Motor neuron (in vitro differentiated cells): Measurements from ENCODE around the gene VSX1. TPM values are rescaled to one million over a fixed set of nuclear protein-coding genes. Genes with fewer than 3 reads are reported as not detected.
A peak's percentile ranks its signal among the peaks of the same experiment; 100 is the strongest.

Experiments
- ATAC-seq, 8 experiments: fragments of 200-7000 bp; cut with Tn5 transposase; replicated peaks in 6 of 8; 2 replicates each; pipeline ENCODE4 v1.8.0; 2021; ENCODE audit warnings: mild to moderate bottlenecking in 8 of 8, moderate library complexity in 8 of 8
- H3K27ac ChIP-seq, 2 donors: fragments of 250-450 bp; sonication (Bioruptor Pico); 2 replicates each; pipeline ENCODE4 v1.9.0; 2021; ENCODE audit warnings: antibody characterized with exemption in 2 of 2, mild to moderate bottlenecking in 2 of 2, moderate library complexity in 1 of 2
- H3K4me1 ChIP-seq, 2 donors: fragments of 250-450 bp; sonication (Bioruptor Pico); replicated peaks in 1 of 2; 2 replicates each; pipeline ENCODE4 v1.6.1; 2021; ENCODE audit warnings: antibody characterized with exemption in 2 of 2, mild to moderate bottlenecking in 2 of 2, moderate library complexity in 1 of 2
- H3K4me3 ChIP-seq, 5 donors: fragments of 250-450 bp; sonication (Bioruptor Pico); 2 replicates each; pipeline ENCODE4 v1.9.0; 2021; ENCODE audit warnings: antibody characterized with exemption in 5 of 5, mild to moderate bottlenecking in 5 of 5, moderate library complexity in 4 of 5
- WGBS, 10 experiments: fragments of 450-650 bp; shearing (Covaris generic); methylation state at CpG; one replicate each; pipeline ENCODE4 v1.0.0; 2022; 5-methylcytosine and 5-hydroxymethylcytosine counted together
- in situ Hi-C, 9 experiments: fragments of 400-800 bp; cut with MboI; loops; one replicate each; pipeline ENCODE4 v1.15.0; 2021; ENCODE audit warnings: low sequenced_read_pairs in 9 of 9, low pct_unique_long_range_greater_than_20kb in 2 of 9; ENCODE audit not compliant: unreplicated experiment in 9 of 9
- total RNA-seq, 8 experiments: library from RNA; unstranded; fragments of 300-600 nt; gene quantifications; 2 replicates each; pipeline versions ENCODE4 v1.2.3 to v1.2.4, GENCODE V29; 2022

Gene VSX1
- total RNA-seq, 8 experiments from 2014 or later, result 0.21 to 55.7 (median 0.37) TPM; not detected in 1

DNA sequence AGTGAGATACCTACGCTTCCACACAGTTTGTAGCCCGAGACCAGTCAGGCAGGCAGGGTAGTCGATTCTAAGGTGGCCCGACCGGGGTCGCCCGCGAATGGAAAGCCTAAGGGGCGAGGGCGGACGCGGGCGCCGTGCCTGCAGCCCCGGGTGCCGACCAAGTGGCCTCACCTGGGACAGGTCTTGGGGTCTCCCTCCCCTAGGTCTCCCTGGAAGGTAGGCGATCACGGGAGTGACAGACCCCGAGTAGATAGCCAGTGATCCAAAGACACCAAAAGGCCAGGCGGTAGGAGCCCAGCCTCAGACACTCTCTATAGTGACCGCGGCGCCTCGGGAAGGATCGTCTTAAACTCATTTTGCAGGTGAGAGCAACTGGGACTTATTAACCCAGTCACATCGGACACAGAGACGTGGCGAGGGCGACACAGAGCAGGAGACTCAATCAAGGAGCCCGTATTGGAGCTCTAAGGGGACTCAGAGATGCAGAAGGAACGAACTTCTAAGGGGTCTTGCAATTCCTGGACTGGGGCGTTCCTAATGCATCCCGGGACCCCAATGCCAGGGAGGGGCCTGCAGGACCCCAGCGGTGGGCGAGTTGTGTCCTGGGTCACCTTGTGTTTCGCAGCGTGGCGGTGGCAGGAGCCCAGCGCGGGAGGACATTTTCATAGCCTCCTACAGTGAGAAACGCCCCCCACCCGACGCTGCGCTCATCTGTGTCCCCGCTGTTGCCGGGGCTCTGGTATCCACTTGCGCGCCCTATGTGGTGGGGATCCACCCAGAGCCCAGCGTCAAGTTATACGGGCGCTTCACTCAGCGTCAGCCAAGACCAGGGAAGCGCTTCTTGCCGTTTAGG, 2.1 kb upstream of the VSX1 start:
- H3K4me3 ChIP-seq, result peak overlapping the region in 4 of 5 donors; percentile 1 to 25 (median 13)
- ATAC-seq, result peak in 7 of 8 experiments; percentile 23 to 76 (median 59)

DNA sequence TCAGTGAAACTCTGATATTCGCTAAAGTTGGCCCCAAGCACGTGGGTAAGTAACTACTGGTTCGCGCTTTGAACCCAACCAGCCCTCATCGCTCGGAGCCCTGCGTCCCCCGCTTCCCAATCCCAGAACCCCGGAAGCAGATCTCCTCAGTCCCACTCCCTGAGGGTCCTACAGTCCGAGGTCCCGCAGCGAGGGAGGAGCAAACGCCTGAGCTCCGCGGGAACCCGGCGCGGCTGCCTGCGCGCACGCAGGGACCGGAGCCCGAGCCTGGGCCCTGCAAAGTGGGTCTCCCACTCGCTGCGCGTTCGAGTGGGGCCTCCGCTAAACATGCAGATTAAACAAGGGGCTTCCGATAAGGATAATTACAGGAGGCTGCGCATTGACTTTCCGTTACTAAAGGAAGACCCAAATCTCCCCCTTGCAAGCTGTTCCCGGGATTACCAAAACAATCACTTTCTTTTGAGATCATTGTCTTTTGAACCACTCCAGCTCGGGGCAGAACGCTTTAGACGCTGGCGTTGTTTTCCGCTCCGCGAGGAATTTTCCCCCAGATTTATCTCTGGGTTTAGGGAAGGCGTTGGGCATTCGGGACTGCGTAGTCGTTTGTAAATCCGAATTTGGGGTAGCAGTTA, 1.3 kb upstream of the VSX1 start:
- ATAC-seq, result peak in 2 of 8 experiments; percentile 7 to 17
- H3K4me3 ChIP-seq, result peak overlapping the region in 3 of 5 donors; percentile 1 to 25 (median 11)
- H3K27ac ChIP-seq, result no peak overlapping the region
- 2 to 10% (median 4%) methylated on average over 5 to 24 of the region's 44 CpGs; no CpG with 5 or more reads in 1 of the 10 experiments for WGBS, 10 experiments
- in situ Hi-C loops, result no loop called here
- H3K4me1 ChIP-seq, result peaks cover 9 to 17% of the 10 kb centered on the region in 2 donors

More for the DNA sequence above, 2.1 kb upstream of the VSX1 start:
- Histone ChIP-seq H3K4me1 (peaks cover 9 to 17% of the 10 kb centered on the region in 2 donors), H3K27ac (no peak overlapping the region)
- in situ Hi-C loops, result no loop called here
- 0 to 7% (median 4%) methylated on average over 3 to 16 of the region's 54 CpGs; no CpG with 5 or more reads in 4 of the 10 experiments for WGBS, 10 experiments

DNA sequence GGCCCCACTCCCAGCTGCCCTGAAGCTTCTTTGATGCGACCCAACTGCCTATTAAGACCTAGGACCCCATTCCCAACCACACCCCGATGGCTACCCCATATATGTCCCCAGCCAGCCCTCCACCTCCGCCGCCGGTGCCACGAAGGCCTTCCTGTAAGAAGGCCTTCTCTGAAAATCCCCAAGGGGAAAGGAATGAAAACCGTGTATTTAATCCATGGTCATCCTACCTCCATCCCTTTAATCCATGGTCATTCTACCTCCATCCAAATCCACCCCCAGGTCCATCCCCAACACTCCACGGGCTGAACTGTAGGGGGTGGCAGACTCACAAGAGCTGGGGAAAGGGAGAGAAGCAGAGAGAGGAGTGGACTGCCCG, 545 bp upstream of the VSX1 start:
- H3K4me3 ChIP-seq, result no peak overlapping the region
- ATAC-seq, result no peak
- H3K27ac ChIP-seq, result no peak overlapping the region
- in situ Hi-C loops, result no loop called here
- WGBS, 10 experiments, result 0 to 33% (median 17%) methylated on average over 2 to 6 of the region's 9 CpGs; no CpG with 5 or more reads in 5 of the 10 experiments
- peaks cover 9 to 22% of the 10 kb centered on the region in 2 donors for H3K4me1 ChIP-seq

DNA sequence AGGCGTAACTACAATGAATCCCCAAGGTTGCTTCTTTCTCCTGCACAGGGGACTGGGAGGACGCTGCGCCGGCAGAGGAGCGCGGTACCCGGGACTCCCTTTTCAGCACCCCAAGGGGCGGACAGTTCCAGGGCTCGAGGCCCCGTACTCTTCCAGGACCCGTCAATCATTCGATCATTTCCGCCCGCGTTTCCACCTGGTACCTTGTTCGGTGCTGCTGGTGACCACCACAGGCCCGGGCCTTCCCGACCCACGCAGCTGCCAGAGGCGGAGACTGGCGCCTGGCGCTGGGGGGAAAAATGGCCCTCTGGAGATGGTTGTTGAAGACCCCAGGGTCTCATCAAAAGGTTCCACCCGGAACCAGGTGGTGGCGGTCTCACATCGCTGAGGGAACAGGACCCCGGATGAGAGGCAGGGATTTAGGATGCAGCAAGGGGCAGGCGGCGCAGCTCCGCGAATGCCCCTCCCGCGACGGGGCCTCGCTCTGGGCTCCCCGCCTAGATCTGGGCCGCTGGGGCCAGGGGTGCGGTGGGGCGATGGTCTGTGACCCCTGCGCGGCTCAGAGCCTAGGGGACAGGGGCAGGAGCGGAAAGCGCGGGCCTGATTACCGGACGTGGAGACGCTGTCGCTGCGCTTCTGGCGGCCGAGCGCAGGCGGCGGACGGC, 744 bp downstream of the VSX1 start:
- peak overlapping the region; percentile 8 to 29 (median 27) for H3K4me3 ChIP-seq
- ATAC-seq, result peak in 6 of 8 experiments; percentile 44 to 58 (median 53)
- H3K27ac ChIP-seq, result no peak overlapping the region
- H3K4me1 ChIP-seq, result peaks cover 9 to 24% of the 10 kb centered on the region in 2 donors
- 0 to 36% (median 4%) methylated on average over 1 to 12 of the region's 54 CpGs; no CpG with 5 or more reads in 2 of the 10 experiments for WGBS, 10 experiments
- in situ Hi-C loops, result no loop called here

DNA sequence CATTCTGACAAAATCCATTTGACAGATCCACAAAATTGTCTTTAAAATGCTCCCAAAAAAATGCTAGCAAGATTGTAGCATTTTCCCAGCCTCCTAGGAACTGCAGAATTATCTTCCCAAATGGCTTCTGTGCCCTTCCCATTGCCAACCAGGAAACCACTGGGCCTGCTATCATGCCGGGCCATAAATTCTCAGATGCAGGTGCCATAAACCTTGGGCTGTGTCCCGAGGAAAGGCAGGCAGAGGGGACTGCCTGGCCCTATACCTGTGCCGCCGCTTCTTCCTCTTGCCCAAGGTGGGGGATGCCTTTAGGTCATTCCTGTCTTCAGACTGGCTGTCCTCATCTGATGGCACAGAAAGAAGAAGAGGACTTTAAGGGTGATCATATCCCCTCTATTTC, 2.8 kb downstream of the VSX1 start:
- 60 to 100% (median 74%) methylated on average over 1 to 4 of the region's 4 CpGs; no CpG with 5 or more reads in 3 of the 10 experiments for WGBS, 10 experiments
- in situ Hi-C loops, result loop anchor here in 1 of 9 experiments (10.0 kb wide), 1 partner anchor 96 kb away; no protein-coding TSS in a partner anchor

DNA sequence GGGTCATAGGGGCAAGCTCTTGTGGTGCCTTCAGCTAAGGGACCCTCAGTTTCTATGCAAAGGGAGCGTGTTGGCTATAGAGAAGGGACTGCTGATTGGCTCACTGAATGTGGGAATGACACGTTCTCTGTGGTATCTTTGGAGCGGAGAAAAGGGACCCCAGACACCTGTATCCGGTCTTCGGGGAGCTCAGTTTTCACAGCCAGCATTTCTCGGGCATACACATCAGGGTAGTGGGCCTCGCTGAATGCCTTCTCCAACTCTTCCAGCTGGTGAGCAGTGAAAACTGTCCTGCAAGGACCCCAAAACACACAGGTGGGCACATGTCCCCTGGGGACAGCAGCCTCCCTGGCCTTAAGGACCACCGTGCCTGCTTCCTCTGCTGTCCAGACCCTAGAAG, 3.3 kb downstream of the VSX1 start:
- ATAC-seq, result no peak
- Histone ChIP-seq H3K27ac (no peak overlapping the region), H3K4me3 (no peak overlapping the region), H3K4me1 (peaks cover 6 to 18% of the 10 kb centered on the region in 2 donors)
- 33 to 100% (median 65%) methylated on average over 1 to 8 of the region's 8 CpGs; no CpG with 5 or more reads in 3 of the 10 experiments for WGBS, 10 experiments
- in situ Hi-C loops, result loop anchor here in 1 of 9 experiments (10.0 kb wide), 1 partner anchor 96 kb away; no protein-coding TSS in a partner anchor

More for the DNA sequence above, 2.8 kb downstream of the VSX1 start:
- H3K4me3 ChIP-seq, result no peak overlapping the region
- no peak for ATAC-seq
- no peak overlapping the region for H3K27ac ChIP-seq
- peaks cover 9 to 21% of the 10 kb centered on the region in 2 donors for H3K4me1 ChIP-seq

DNA sequence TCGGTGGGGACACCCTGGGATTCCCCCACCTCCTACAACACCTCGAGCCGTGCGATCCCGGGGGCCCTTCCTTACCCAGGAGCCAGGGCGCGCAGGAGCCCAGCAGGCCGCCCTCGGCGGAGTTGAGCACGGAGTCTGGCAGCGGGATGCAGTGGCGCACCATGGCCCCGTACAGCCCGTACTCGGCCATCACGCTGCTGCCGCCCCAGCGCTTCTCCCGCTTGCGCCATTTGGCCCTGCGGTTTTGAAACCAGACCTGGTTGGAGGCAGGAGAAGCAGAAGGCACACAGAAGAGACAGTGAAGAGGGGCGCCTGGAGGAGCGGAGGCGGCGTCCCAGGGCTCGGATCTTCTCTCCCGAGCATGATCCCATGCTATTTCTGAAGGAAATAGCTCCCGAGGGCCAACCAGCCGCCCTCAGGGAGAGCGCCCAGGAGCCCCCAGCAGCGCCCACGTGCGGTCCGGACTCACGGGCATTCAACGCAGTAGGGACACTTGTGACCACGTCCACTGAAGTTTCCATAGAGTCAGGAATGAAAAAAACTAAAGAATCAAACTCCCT, 4.3 kb downstream of the VSX1 start:
- WGBS, 10 experiments, result 0 to 31% (median 5%) methylated on average over 1 to 17 of the region's 38 CpGs; no CpG with 5 or more reads in 3 of the 10 experiments
- Histone ChIP-seq H3K4me1 (peaks cover 0 to 10% of the 10 kb centered on the region in 2 donors), H3K27ac (no peak overlapping the region), H3K4me3 (peak overlapping the region; percentile 9 to 31 (median 18))
- peak; percentile 66 to 84 (median 80) for ATAC-seq
- in situ Hi-C loops, result loop anchor here in 1 of 9 experiments (10.0 kb wide), 1 partner anchor 97 kb away; no protein-coding TSS in a partner anchor

DNA sequence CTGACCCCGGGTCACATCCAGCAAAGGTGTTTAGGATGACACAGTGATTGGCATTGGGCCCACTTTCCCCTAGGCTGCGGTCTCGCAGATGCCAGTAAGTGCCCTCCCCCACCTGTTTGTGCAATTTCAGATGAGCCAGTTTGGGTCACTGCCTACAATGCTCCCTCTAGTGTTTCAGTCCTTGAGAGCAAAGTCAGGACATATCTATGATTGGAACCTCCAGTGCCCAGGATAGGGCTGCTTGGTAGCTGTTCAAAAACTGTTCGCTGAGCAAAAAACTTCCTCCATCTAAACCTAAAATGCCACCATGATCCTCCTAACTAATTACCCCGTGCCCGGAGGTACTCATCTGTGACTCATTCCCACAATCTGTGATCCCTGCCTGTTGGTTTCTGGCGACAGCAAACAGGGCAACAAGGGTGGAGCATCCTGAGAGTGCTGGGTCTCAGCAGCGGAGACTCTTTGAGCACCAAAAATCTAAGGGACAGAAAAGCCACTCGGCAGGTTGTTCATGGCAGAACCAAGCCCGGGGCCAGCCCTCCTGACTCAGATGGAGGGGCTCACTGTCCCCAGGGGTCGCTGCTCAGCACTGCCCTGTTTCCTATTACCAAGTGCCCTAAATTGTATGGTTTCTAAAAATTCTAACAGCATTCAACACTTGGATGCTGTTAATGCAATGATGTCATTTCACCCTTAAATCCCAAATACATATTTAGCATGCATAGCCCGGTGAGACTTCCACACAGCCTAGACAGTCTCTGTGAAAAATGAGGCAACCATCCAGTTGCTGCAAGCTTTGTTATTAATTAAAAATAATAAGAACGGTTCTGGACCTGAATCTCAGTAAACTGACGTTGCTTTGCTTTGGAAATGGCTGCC, 5.0 kb downstream of the VSX1 start:
- H3K4me1 ChIP-seq, result peaks cover 0 to 10% of the 10 kb centered on the region in 2 donors
- ATAC-seq, result peak; percentile 9 to 39 (median 15)
- in situ Hi-C loops, result loop anchor here in 1 of 9 experiments (10.0 kb wide), 1 partner anchor 98 kb away; no protein-coding TSS in a partner anchor
- H3K27ac ChIP-seq, result no peak overlapping the region
- WGBS, 10 experiments, result 0 to 46% (median 23%) methylated on average over 1 to 13 of the region's 14 CpGs; no CpG with 5 or more reads in 1 of the 10 experiments
- H3K4me3 ChIP-seq, result peak overlapping the region in 3 of 5 donors; percentile 9 to 31 (median 23)

DNA sequence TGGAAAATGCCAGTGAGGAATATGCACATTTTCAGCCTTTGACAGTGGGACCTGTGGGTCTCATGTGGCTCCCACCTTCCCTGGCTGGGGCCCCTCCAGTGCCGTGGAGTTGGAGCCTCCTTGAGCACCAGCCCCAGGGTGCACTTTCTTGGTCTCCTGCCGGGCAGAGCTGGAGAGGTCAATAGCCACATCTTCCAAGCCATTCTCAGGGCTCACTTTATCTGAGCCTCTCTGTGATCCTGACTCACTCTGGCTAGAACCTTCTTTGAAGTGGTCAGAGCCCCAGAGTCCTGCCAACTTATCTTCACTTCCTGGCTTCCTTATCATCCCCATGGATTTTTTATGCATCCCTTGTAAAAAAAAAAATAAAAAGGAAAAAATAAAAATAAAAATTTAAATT, 5.7 kb downstream of the VSX1 start:
- Histone ChIP-seq H3K4me1 (peaks cover 0 to 8% of the 10 kb centered on the region in 2 donors), H3K27ac (no peak overlapping the region), H3K4me3 (no peak overlapping the region)
- ATAC-seq, result no peak
- 60 to 100% (median 70%) methylated on average over 1 to 2 of the region's 2 CpGs; no CpG with 5 or more reads in 5 of the 10 experiments for WGBS, 10 experiments
- in situ Hi-C loops, result loop anchor here in 1 of 9 experiments (10.0 kb wide), 1 partner anchor 99 kb away; no protein-coding TSS in a partner anchor

DNA sequence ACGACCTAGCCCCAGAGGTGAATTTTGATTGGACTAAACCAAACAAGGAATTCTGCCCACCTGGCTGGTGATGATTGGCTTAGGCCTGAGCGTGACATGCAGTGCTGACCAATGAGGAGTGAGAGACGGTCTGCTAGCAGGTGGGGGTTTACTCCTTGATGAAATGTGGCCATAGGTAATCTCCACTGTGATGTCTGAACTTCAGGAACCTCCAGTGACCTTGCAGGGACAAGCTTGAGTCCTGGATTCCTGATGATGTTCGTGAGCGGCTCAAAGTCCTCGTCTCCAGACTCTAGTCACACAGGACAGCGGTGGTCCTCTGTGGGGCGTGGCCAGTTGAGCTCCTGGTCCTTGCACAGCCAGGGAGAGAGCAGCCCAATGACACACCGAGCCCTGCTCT, 8.4 kb downstream of the VSX1 start:
- ATAC-seq, result no peak
- no peak overlapping the region for H3K27ac ChIP-seq
- H3K4me1 ChIP-seq, result peaks cover 0 to 7% of the 10 kb centered on the region in 2 donors
- WGBS, 10 experiments, result 13 to 100% (median 67%) methylated on average over 1 to 7 of the region's 9 CpGs; no CpG with 5 or more reads in 1 of the 10 experiments
- no peak overlapping the region for H3K4me3 ChIP-seq
- in situ Hi-C loops, result loop anchor here in 2 of 9 experiments (10.0 to 25.0 kb wide), 2 partner anchors 101 to 314 kb away; partner anchors contain the start of gene ABHD12 (in 1 of the 2)

DNA sequence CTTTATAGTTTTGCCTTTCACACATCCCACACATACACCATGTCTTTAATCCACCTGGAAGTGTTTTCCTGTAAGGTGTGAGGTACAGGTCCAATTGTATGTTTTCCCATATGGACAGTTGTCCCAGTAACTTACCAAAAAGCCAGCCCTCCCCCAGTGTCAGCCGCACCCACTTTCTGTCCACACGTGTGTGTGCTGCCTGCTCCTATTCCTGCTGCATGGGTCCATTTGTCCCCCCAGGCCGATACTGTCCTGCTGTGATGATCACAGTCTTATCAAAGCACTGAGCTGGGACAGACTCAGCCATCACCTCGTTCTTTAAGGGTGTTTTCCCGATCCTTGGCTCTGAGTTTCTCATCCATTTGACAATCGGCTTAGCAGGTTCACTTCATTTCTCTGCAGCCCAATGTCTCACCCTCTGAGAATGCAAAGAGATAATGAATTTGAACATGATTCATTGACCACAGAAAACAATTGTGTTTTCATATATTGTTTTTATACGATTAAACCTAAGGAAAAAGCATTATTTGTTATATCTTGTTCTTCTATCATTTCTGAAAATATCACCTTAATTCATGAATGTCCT, 9.6 kb downstream of the VSX1 start:
- peak in 2 of 8 experiments; percentile 11 to 32 for ATAC-seq
- WGBS, 10 experiments, result 17 to 93% (median 56%) methylated on average over 2 to 6 of the region's 7 CpGs; no CpG with 5 or more reads in 1 of the 10 experiments
- Histone ChIP-seq H3K4me3 (no peak overlapping the region), H3K27ac (no peak overlapping the region), H3K4me1 (peaks cover 0 to under 1% of the 10 kb centered on the region in 2 donors)
- in situ Hi-C loops, result loop anchor here in 2 of 9 experiments (10.0 to 25.0 kb wide), 2 partner anchors 102 to 315 kb away; partner anchors contain the start of gene ABHD12 (in 1 of the 2)
